ENCODE measurements around the gene PERP. TPM values are rescaled to one million over a fixed set of nuclear protein-coding genes. Genes with fewer than 3 reads are reported as not detected.

PERP gene
- total RNA-seq, 1 experiment from 2014 or later: 85.9 TPM

- TF ChIP-seq FOSL1 (IDR thresholded peaks at IDR 0.05; ENCODE audit: low read depth) (peak; percentile 98), CBX3 (IDR thresholded peaks at IDR 0.05; ENCODE audit: low read depth) (peak; percentile 96), POLR2A (IDR thresholded peaks at IDR 0.05; ENCODE audit: borderline replicate concordance, extremely low read depth, insufficient read depth, insufficient read length) (no peak)
These were observed 18.9 kb downstream of the PERP start (continued) for GRCh38 chr6:138088326-138088762.

- H3K9me2 ChIP-seq (ENCODE audit: insufficient read depth): no peaks in the 10 kb centered on the region
- peaks cover 2 to 7% of the 10 kb centered on the region in 2 experiments; a peak in 3 of 4 replicates for H3K36me3 ChIP-seq (ENCODE audit: control insufficient read depth in 1 of 2, insufficient read depth in 2 of 2, low read length in 2 of 2)
- peak overlapping the region; percentile 83 for H3K27ac ChIP-seq (ENCODE audit: low read depth, low read length)
- no peaks in the 10 kb centered on the region for H3K79me2 ChIP-seq (ENCODE audit: insufficient read depth, low read length)
- peaks cover 44 to 51% of the 10 kb centered on the region in 2 experiments for H3K4me1 ChIP-seq (ENCODE audit: control insufficient read depth in 1 of 2, insufficient read depth in 2 of 2, low read length in 2 of 2)
- H3K9ac ChIP-seq (ENCODE audit: low read length): peak overlapping the region; percentile 32
- no peaks in the 10 kb centered on the region; the same call in 1 of the 2 replicates for H3K27me3 ChIP-seq (ENCODE audit: insufficient read depth, low read length)
- no TSS peak for BruUV-seq (replicated peaks)
- H2AFZ ChIP-seq (ENCODE audit: low read depth, low read length, poor library complexity, severe bottlenecking): no peak overlapping the region
- intact Hi-C loops (cut with micrococcal nuclease): loop anchor here (5.0 kb wide), 1 partner anchor 80 kb away; no protein-coding TSS in a partner anchor
- ChIA-PET POLR2A (interaction anchor here (1.1 kb wide), 1 partner anchor 18 kb away, joined by 6 read pairs; no protein-coding TSS in a partner anchor), CTCF (no interaction called here), RAD21 (ENCODE audit: low non-redundant PET in 1 of 2, low total read pairs in 2 of 2, uncharacterized antibody in 2 of 2, unreplicated experiment in 2 of 2) (no interaction called here)
- H3K4me2 ChIP-seq (ENCODE audit: low read length): peak overlapping the region; percentile 80
- no peaks in the 10 kb centered on the region for H3K9me3 ChIP-seq (ENCODE audit: control insufficient read depth in 1 of 2, insufficient read depth in 1 of 2, low read depth in 1 of 2, low read length in 2 of 2)
- DNase-seq (ENCODE audit: low read depth, low spot score) (peak; percentile 72), ATAC-seq (peak; percentile 70)
- H3K4me3 ChIP-seq (replicated peaks in 1 of 2; ENCODE audit: low read depth in 1 of 2, low read length in 2 of 2): peak overlapping the region in 1 of 2 experiments; percentile 34; a peak in 2 of 4 replicates
- H4K20me1 ChIP-seq (ENCODE audit: insufficient read depth): no peaks in the 10 kb centered on the region
- TF ChIP-seq FOSL1 (IDR thresholded peaks at IDR 0.05; ENCODE audit: low read depth) (peak; percentile 77), CTCF (IDR thresholded peaks at IDR 0.05 in 2 of 3, conservative IDR thresholded peaks at IDR 0.05 in 1 of 3; ENCODE audit: borderline replicate concordance in 1 of 3, insufficient read depth in 1 of 3, low read depth in 2 of 3, low read length in 2 of 3) (no peak), REST (IDR thresholded peaks at IDR 0.05; ENCODE audit: low read depth) (no peak), POLR2A (IDR thresholded peaks at IDR 0.05; ENCODE audit: borderline replicate concordance, extremely low read depth, insufficient read depth, insufficient read length) (no peak), RAD21 (IDR thresholded peaks at IDR 0.05; ENCODE audit: low read depth) (peak; percentile 12; the same call in 1 of the 2 replicates), JUND (IDR thresholded peaks at IDR 0.05) (peak; percentile 83), YY1 (IDR thresholded peaks at IDR 0.05; ENCODE audit: extremely low read depth, insufficient replicate concordance, low read depth, low read length) (no peak), ZNF274 (IDR thresholded peaks at IDR 0.05; ENCODE audit: low read depth, low read length) (no peak), ZBTB33 (IDR thresholded peaks at IDR 0.05; ENCODE audit: extremely low read depth, insufficient replicate concordance, low read length) (no peak), SIN3A (IDR thresholded peaks at IDR 0.05; ENCODE audit: low read depth) (peak; percentile 69; the same call in 1 of the 2 replicates), CBX3 (IDR thresholded peaks at IDR 0.05; ENCODE audit: low read depth) (peak; percentile 66; the same call in 1 of the 2 replicates), SP1 (IDR thresholded peaks at IDR 0.05; ENCODE audit: low read depth) (peak; percentile 64), ELF1 (IDR thresholded peaks at IDR 0.05; ENCODE audit: borderline replicate concordance, low read depth) (no peak), ATF3 (IDR thresholded peaks at IDR 0.05) (no peak; the same call in 1 of the 2 replicates)
These were observed 19.5 kb downstream of the PERP start for GRCh38 chr6:138087593-138088325.

All from HCT116 (cell line).